ENCODE data around the gene DOCK6.
"Not testable (repeated sequence)": the region's sequence is repeated elsewhere in the genome, so short reads cannot be mapped to it uniquely, and the experiment has no call there.

The DOCK6 gene

GRCh38 chr19:11174336-11174735 lies 88.0 kb downstream of the DOCK6 start:
- no peak for DNase-seq (ENCODE audit: low read depth in 2 of 2)

GRCh38 chr19:11173516-11174155 lies 88.7 kb downstream of the DOCK6 start:
- DNase-seq (ENCODE audit: low read depth in 2 of 2), result no peak

- no peak for DNase-seq (ENCODE audit: low read depth in 2 of 2)
Measured at GRCh38 chr19:11172576-11172975, 89.7 kb downstream of the DOCK6 start.

GRCh38 chr19:11171144-11171543 lies 91.2 kb downstream of the DOCK6 start:
- no peak for DNase-seq (ENCODE audit: low read depth in 2 of 2)

GRCh38 chr19:11169896-11170678 lies 92.2 kb downstream of the DOCK6 start:
- DNase-seq (ENCODE audit: low read depth in 2 of 2), result no peak

- peak in 1 of 2 experiments; percentile 25 for DNase-seq (ENCODE audit: low read depth in 2 of 2)
Measured at GRCh38 chr19:11168568-11168967, 93.8 kb downstream of the DOCK6 start.

GRCh38 chr19:11166281-11167142 lies 95.8 kb downstream of the DOCK6 start:
- DNase-seq (ENCODE audit: low read depth in 2 of 2), result no peak

- DNase-seq (ENCODE audit: low read depth in 2 of 2), result no peak
Measured at GRCh38 chr19:11165486-11166030, 96.8 kb downstream of the DOCK6 start.

- DNase-seq (ENCODE audit: low read depth in 2 of 2), result peak; percentile 62 to 69
Measured at GRCh38 chr19:11164879-11165406, 97.4 kb downstream of the DOCK6 start.

- no peak for DNase-seq (ENCODE audit: low read depth in 2 of 2)
Measured at GRCh38 chr19:11164296-11164695, 98.0 kb downstream of the DOCK6 start.

GRCh38 chr19:11160440-11160768 lies 101.9 kb downstream of the DOCK6 start:
- not testable (repeated sequence) for DNase-seq (ENCODE audit: low read depth in 2 of 2)

- DNase-seq (ENCODE audit: low read depth in 2 of 2), result no peak
Measured at GRCh38 chr19:11159598-11160439, 102.5 kb downstream of the DOCK6 start.

- peak; percentile 97 for DNase-seq (ENCODE audit: low read depth in 2 of 2)
Measured at GRCh38 chr19:11155373-11156120, 106.8 kb downstream of the DOCK6 start, which contains the start of gene SPC24. Gene SPC24, minus strand, starts transcription at chr19:11155782. Its CDS starts 6 bp downstream, at chr19:11155776.

GRCh38 chr19:11154683-11155047 lies 107.7 kb downstream of the DOCK6 start:
- DNase-seq (ENCODE audit: low read depth in 2 of 2), result no peak

GRCh38 chr19:11152318-11153062 lies 109.8 kb downstream of the DOCK6 start:
- no peak for DNase-seq (ENCODE audit: low read depth in 2 of 2)

GRCh38 chr19:11151181-11151580 lies 111.1 kb downstream of the DOCK6 start:
- DNase-seq (ENCODE audit: low read depth in 2 of 2), result no peak

All from fibroblast of skin of left quadriceps (primary cell).